ENCODE results near the gene DACH1.
"Not testable (repeated sequence)": the region's sequence is repeated elsewhere in the genome, so short reads cannot be mapped to it uniquely, and the experiment has no call there.

Gene DACH1

GRCh38 chr13:71827241-71827640 lies 39.8 kb downstream of the DACH1 start:
- no peak for DNase-seq

GRCh38 chr13:71820699-71821098 lies 46.3 kb downstream of the DACH1 start:
- DNase-seq: no peak

GRCh38 chr13:71817335-71817734 lies 49.7 kb downstream of the DACH1 start:
- no peak for DNase-seq

GRCh38 chr13:71814806-71815360 lies 52.1 kb downstream of the DACH1 start:
- DNase-seq: no peak

GRCh38 chr13:71813187-71813586 lies 53.8 kb downstream of the DACH1 start:
- DNase-seq: no peak

- DNase-seq: no peak
Observed at GRCh38 chr13:71811344-71811743, 55.7 kb downstream of the DACH1 start.

GRCh38 chr13:71808708-71809107 lies 58.3 kb downstream of the DACH1 start:
- DNase-seq: no peak

- no peak for DNase-seq
Observed at GRCh38 chr13:71806886-71807285, 60.1 kb downstream of the DACH1 start.

GRCh38 chr13:71803066-71803465 lies 63.9 kb downstream of the DACH1 start:
- DNase-seq: no peak

GRCh38 chr13:71801781-71802180 lies 65.2 kb downstream of the DACH1 start:
- no peak for DNase-seq

- no peak for DNase-seq
Observed at GRCh38 chr13:71801165-71801760, 65.7 kb downstream of the DACH1 start.

- DNase-seq: no peak
Observed at GRCh38 chr13:71799324-71799723, 67.7 kb downstream of the DACH1 start.

- no peak for DNase-seq
Observed at GRCh38 chr13:71798707-71799106, 68.3 kb downstream of the DACH1 start.

GRCh38 chr13:71797517-71797916 lies 69.5 kb downstream of the DACH1 start:
- DNase-seq: no peak

- DNase-seq: no peak
Observed at GRCh38 chr13:71789693-71790329, 77.2 kb downstream of the DACH1 start.

- DNase-seq: no peak
Observed at GRCh38 chr13:71789037-71789436, 78.0 kb downstream of the DACH1 start.

- DNase-seq: no peak
Observed at GRCh38 chr13:71787414-71787813, 79.6 kb downstream of the DACH1 start.

- DNase-seq: no peak
Observed at GRCh38 chr13:71786875-71787274, 80.1 kb downstream of the DACH1 start.

- no peak for DNase-seq
Observed at GRCh38 chr13:71785361-71785760, 81.6 kb downstream of the DACH1 start.

GRCh38 chr13:71780546-71780945 lies 86.5 kb downstream of the DACH1 start:
- DNase-seq: no peak

- DNase-seq: not testable (repeated sequence)
Observed at GRCh38 chr13:71778998-71779397, 88.0 kb downstream of the DACH1 start.

- no peak for DNase-seq
Observed at GRCh38 chr13:71775966-71776365, 91.0 kb downstream of the DACH1 start.

GRCh38 chr13:71774863-71775262 lies 92.1 kb downstream of the DACH1 start:
- DNase-seq: no peak

GRCh38 chr13:71773531-71773930 lies 93.5 kb downstream of the DACH1 start:
- DNase-seq: no peak

- DNase-seq: no peak
Observed at GRCh38 chr13:71772361-71772760, 94.6 kb downstream of the DACH1 start.
